ENCODE measurements around the gene SDSL. TPM values are rescaled to one million over a fixed set of nuclear protein-coding genes. Genes with fewer than 3 reads are reported as not detected.

SDSL gene
- total RNA-seq, 1 donor: 3.5 TPM

- TF ChIP-seq, protein P1, sequence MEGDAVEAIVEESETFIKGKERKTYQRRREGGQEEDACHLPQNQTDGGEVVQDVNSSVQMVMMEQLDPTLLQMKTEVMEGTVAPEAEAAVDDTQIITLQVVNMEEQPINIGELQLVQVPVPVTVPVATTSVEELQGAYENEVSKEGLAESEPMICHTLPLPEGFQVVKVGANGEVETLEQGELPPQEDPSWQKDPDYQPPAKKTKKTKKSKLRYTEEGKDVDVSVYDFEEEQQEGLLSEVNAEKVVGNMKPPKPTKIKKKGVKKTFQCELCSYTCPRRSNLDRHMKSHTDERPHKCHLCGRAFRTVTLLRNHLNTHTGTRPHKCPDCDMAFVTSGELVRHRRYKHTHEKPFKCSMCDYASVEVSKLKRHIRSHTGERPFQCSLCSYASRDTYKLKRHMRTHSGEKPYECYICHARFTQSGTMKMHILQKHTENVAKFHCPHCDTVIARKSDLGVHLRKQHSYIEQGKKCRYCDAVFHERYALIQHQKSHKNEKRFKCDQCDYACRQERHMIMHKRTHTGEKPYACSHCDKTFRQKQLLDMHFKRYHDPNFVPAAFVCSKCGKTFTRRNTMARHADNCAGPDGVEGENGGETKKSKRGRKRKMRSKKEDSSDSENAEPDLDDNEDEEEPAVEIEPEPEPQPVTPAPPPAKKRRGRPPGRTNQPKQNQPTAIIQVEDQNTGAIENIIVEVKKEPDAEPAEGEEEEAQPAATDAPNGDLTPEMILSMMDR (IDR thresholded peaks at IDR 0.05; ENCODE audit: insufficient read depth, low read depth, low read length): no peak
- DNase-seq (ENCODE audit: low read depth): peak; percentile 36
- no peak overlapping the region for H3K4me3 ChIP-seq (ENCODE audit: low read depth, low read length)
Observed at GRCh38 chr12:113407931-113408600, 14.1 kb upstream of the SDSL start.

- DNase-seq (ENCODE audit: low read depth): no peak
- TF ChIP-seq, protein P1 (IDR thresholded peaks at IDR 0.05; ENCODE audit: insufficient read depth, low read depth, low read length): no peak
- no peak overlapping the region for H3K4me3 ChIP-seq (ENCODE audit: low read depth, low read length)
Observed at GRCh38 chr12:113408756-113409298, 13.4 kb upstream of the SDSL start.

DNA sequence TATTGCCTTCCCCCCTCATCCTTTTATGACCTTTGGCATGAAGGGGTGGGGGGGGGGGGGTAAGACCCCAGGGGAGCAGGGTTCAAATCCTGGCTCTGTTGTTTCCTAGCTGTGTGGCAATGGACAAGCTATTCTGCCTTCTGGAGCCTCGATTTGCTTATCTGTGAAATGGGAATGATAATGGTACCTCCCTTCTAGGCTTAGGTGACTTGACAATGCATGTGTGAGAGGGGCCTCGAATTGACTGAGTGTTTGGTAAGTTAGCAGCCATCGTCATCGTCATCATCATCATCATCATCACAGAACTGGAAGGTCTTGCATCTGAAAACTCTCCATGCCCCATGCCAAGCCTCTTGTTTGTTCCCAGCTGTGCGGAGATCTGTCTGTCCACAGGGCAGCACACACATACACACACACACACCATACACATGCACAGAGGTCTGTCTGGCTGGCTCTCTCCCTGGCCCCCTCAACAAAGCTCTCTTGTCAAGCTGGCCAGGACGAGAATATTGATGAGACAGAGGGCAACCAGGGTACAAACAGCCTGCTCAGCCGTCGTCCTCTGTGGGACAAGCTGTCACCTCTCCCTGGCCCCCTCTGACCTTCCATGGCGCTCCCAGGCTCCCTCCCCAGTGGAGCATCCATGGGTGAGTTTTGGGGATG lies 12.6 kb upstream of the SDSL start:
- TF ChIP-seq, protein P1 (IDR thresholded peaks at IDR 0.05; ENCODE audit: insufficient read depth, low read depth, low read length): no peak
- H3K4me3 ChIP-seq (ENCODE audit: low read depth, low read length): no peak overlapping the region
- DNase-seq (ENCODE audit: low read depth): no peak

- peak; percentile 3 for DNase-seq (ENCODE audit: low read depth)
- no peak overlapping the region for H3K4me3 ChIP-seq (ENCODE audit: low read depth, low read length)
- TF ChIP-seq, protein P1 (IDR thresholded peaks at IDR 0.05; ENCODE audit: insufficient read depth, low read depth, low read length): no peak
Observed at GRCh38 chr12:113413488-113413939, 8.7 kb upstream of the SDSL start.

DNA sequence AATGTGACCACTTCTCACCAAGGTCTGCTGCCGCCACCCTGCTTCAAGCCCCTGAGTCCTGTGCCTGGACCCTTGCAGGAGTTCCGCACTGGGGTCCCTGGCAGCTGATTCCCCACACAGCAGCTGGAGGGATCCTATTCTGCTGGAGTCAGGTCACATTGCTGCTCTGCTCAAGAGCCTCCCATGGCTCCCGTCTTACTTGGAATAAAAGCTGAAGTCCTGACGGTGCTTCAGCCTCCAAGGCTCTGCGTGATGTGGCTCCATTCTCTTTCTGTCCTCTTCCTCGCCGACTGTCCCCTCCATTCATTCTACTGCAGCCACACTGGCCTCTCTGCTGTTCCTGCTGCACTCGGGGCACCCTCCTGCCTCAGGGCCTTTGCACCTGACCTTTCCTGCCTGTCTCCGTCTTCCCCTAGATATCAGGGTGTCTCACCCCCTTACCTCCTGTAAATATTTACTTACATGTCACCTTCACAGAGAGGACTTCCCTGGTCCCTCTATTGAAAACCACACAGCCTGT lies 7.6 kb upstream of the SDSL start:
- no peak for DNase-seq (ENCODE audit: low read depth)
- H3K4me3 ChIP-seq (ENCODE audit: low read depth, low read length): no peak overlapping the region
- TF ChIP-seq, protein P1 (IDR thresholded peaks at IDR 0.05; ENCODE audit: insufficient read depth, low read depth, low read length): no peak

DNA sequence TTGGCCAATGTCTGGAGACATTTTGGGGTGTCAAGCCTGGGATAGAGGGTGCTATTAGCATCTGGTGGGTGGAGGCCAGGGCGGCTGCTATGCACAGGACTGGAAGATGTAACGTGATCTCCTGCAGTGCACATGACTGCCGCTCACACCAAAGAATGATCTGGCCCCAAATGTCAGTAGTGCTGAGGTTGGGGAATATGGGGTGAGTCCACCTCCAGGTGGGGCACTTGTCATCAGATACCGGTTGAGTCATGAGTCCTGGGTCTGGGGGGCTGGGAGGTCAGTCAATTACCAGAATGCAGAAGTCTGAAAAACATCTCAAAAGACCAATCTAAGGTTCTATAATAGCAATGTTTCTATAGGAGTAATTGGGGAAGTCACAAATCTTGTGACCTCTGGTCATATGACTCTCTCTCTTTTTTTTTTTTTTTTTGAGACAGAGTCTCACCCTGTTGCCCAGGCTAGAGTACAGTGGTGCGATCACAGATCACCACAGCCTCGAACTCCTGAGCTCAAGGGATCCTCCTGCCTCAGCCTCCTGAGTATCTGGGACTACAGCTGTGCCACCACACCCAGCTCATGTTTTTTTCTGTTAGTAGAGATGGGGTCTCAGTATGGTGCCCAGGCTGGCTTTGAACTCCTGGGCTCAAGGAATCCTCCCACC lies 6.0 kb upstream of the SDSL start:
- DNase-seq (ENCODE audit: low read depth): peak; percentile 7
- TF ChIP-seq, protein P1 (IDR thresholded peaks at IDR 0.05; ENCODE audit: insufficient read depth, low read depth, low read length): no peak
- H3K4me3 ChIP-seq (ENCODE audit: low read depth, low read length): no peak overlapping the region

Data from fibroblast of villous mesenchyme (primary cell).